ENCODE data around the gene RABGAP1. TPM values are rescaled to one million over a fixed set of nuclear protein-coding genes. Genes with fewer than 3 reads are reported as not detected.

RABGAP1 gene
- total RNA-seq = 27.0 and 41.8 TPM in 2 replicates

GRCh38 chr9:122940749-122941581 lies at the start of gene RABGAP1:
Gene RABGAP1 (plus strand): TSS chr9:122941020. CDS start chr9:122957060, 16,040 bp downstream.

GRCh38 chr9:122904823-122905710 lies 35.8 kb upstream of the RABGAP1 start, which contains the start of gene RC3H2:
Gene RC3H2 (minus strand): TSS chr9:122905359. CDS start chr9:122897509, 7,850 bp downstream.

GRCh38 chr9:122912964-122913673 lies 27.7 kb upstream of the RABGAP1 start, which contains the start of gene ZBTB6:
Gene ZBTB6 (minus strand): TSS chr9:122913323. CDS start chr9:122912072, 1,251 bp downstream.

GRCh38 chr9:122931226-122932121 lies 9.3 kb upstream of the RABGAP1 start, which contains the start of gene ZBTB26:
Gene ZBTB26 (minus strand): TSS chr9:122931512. CDS start chr9:122919934, 11,578 bp downstream.

GRCh38 chr9:123033352-123033751 lies 92.5 kb downstream of the RABGAP1 start, which contains the start of gene GPR21:
Gene GPR21 (plus strand): TSS chr9:123033667. CDS start chr9:123034567, 900 bp downstream.

Other genes with a start within 250 kb of the RABGAP1 start
- not detected in 2 replicates for gene OR1L4, start 217.0 kb upstream of the RABGAP1 start, total RNA-seq
- gene OR1L6, start 198.7 kb upstream of the RABGAP1 start, total RNA-seq = not detected in 2 replicates
- gene OR5C1, start 152.1 kb upstream of the RABGAP1 start, total RNA-seq = not detected in 2 replicates
- gene OR1K1, start 140.9 kb upstream of the RABGAP1 start, total RNA-seq = not detected in 2 replicates
- gene PDCL, start 112.4 kb upstream of the RABGAP1 start, total RNA-seq = 59.1 and 74.5 TPM in 2 replicates
- gene RC3H2, start 35.7 kb upstream of the RABGAP1 start, total RNA-seq = 41.6 and 62.5 TPM in 2 replicates
- 14.0 and 16.0 TPM in 2 replicates for gene ZBTB6, start 27.7 kb upstream of the RABGAP1 start, total RNA-seq
- 2.9 and 3.6 TPM in 2 replicates for gene ZBTB26, start 9.5 kb upstream of the RABGAP1 start, total RNA-seq
- gene GPR21, start 92.6 kb downstream of the RABGAP1 start, total RNA-seq = 0.15 and 0.32 TPM in 2 replicates